GM12878 (cell line): ENCODE results near the gene ITPR2. TPM values are rescaled to one million over a fixed set of nuclear protein-coding genes. Genes with fewer than 3 reads are reported as not detected.
A peak's percentile ranks its signal among the peaks of the same experiment; 100 is the strongest.

Experiments
- BHLHE40 ChIP-seq, 2 experiments: fragments of 450-650 bp in 1 of 2; IDR thresholded peaks; 2 replicates each; pipeline ENCODE4 v1.6.1; 2011 to 2017; ENCODE audit warnings: low read depth in 2 of 2, borderline replicate concordance in 1 of 2, improper control_type of control experiment in 1 of 2, low read length in 1 of 2, mild to moderate bottlenecking in 1 of 2
- CBX3 ChIP-seq: fragments of 200-600 bp; sonication (generic); IDR thresholded peaks from 2 replicates; pipeline ENCODE4 v1.6.1; 2016; ENCODE audit warnings: low read depth, borderline replicate concordance
- JUND ChIP-seq: IDR thresholded peaks from 2 replicates; pipeline ENCODE4 v1.6.1; 2012; ENCODE audit warnings: low read depth, mild to moderate bottlenecking, low read length, improper control_type of control experiment, moderate library complexity
- NFYA ChIP-seq: IDR thresholded peaks from 2 replicates; pipeline ENCODE4 v1.6.1; 2011; ENCODE audit warnings: low read depth, mild to moderate bottlenecking, low read length, improper control_type of control experiment, borderline replicate concordance
- NFYB ChIP-seq: IDR thresholded peaks from 2 replicates; pipeline ENCODE4 v1.6.1; 2011; ENCODE audit warnings: low read depth, mild to moderate bottlenecking, low read length, improper control_type of control experiment, moderate library complexity; ENCODE audit not compliant: insufficient read depth
- RCOR1 ChIP-seq: conservative IDR thresholded peaks from 2 replicates; pipeline ENCODE4 v1.6.1; 2012; ENCODE audit warnings: low read depth, low read length, improper control_type of control experiment
- STAT3 ChIP-seq: IDR thresholded peaks from 2 replicates; pipeline ENCODE4 v1.6.1; 2011; ENCODE audit warnings: low read depth, low read length, improper control_type of control experiment
- TAF1 ChIP-seq: IDR thresholded peaks from 2 replicates; pipeline ENCODE4 v1.6.1; 2011; ENCODE audit warnings: mild to moderate bottlenecking, low read depth, low read length, borderline replicate concordance
- polyA plus RNA-seq, 11 experiments: library from polyadenylated mRNA; depleted of rRNA in 4 of 11; unstranded in 6 of 11; stranded (reverse) in 5 of 11; fragments of >200 nt; fragmentation: Nextera tagmentation in 4 of 11; fragmentation: Illumina TruSeq in 1 of 11; extraction: Ambion mirVana in 4 of 11; extraction: Trizol in 1 of 11; gene quantifications; 1 replicate in 1 of 11; 2 replicates in 10 of 11; pipeline versions ENCODE4 v1.2.1 to v1.2.3, GENCODE V29; 2011 to 2016; ENCODE audit warnings: inconsistent platforms in 2 of 11, missing spikeins in 2 of 11, low read depth in 1 of 11
- total RNA-seq, 4 experiments: library from RNA; depleted of rRNA in 3 of 4; stranded (reverse); fragments of >200 nt in 3 of 4; fragmentation: Illumina TruSeq in 1 of 4; extraction: Trizol in 1 of 4; gene quantifications; 2 replicates each; pipeline versions ENCODE4 v1.2.1 to v1.2.3, GENCODE V29; 2013 to 2021
- TF ChIP-seq, protein P1 (sequence below): fragments of 450-650 bp; IDR thresholded peaks from 2 replicates; pipeline ENCODE4 v1.6.1; 2016; ENCODE audit warnings: mild to moderate bottlenecking, moderate library complexity, borderline replicate concordance
- TF ChIP-seq, protein P2 (sequence below): fragments of 450-650 bp; formaldehyde crosslinking; IDR thresholded peaks from 2 replicates; pipeline ENCODE4 v1.5.0; 2022; ENCODE audit warnings: mild to moderate bottlenecking, missing genetic modification characterization
- TF ChIP-seq, protein P3 (sequence below): fragments of 450-650 bp; IDR thresholded peaks from 2 replicates; pipeline ENCODE4 v1.6.1; 2017; ENCODE audit warnings: mild to moderate bottlenecking
- TF ChIP-seq, protein P4 (sequence below): fragments of 450-650 bp; IDR thresholded peaks from 2 replicates; pipeline ENCODE4 v1.6.1; 2017; ENCODE audit warnings: mild to moderate bottlenecking, moderate library complexity
- TF ChIP-seq, protein P5 (sequence below), 3 experiments: IDR thresholded peaks in 2 of 3; conservative IDR thresholded peaks in 1 of 3; 2 replicates each; pipeline ENCODE4 v1.5.1; 2011; ENCODE audit warnings: low read depth in 3 of 3, low read length in 3 of 3, mild to moderate bottlenecking in 3 of 3, control low read depth in 2 of 3, moderate library complexity in 2 of 3, inconsistent platforms in 1 of 3, mixed read lengths in 1 of 3; ENCODE audit not compliant: control insufficient read depth in 2 of 3, insufficient read depth in 1 of 3; ENCODE audit errors: extremely low read depth in 1 of 3

The ITPR2 gene
- total and polyA plus RNA-seq, 10 of the 15 experiments (the other 5 are each of a cell fraction or from before 2014, with no cell fraction given): 7.5 to 76.2 (median 47.1) TPM

DNA sequence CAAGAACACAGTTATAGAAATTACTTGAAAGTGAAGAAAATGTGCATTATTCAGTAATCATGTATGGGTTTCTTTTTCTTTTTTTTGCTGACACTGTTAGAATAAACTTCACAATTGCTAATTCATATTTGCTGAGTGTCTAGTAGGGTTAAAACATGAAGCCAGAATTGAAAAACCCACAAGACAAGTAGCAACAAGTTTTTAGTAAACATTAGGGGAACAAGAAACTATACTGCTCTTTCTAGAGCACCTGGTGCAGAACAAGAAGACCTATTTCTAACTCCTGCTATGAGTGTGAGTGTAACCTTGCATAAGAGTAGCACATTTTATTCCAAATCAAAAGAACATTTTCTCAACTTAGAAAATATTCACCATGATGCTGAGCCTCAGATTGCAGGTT is 83.2 kb downstream of the ITPR2 start (continued):
- TF ChIP-seq, protein P1, sequence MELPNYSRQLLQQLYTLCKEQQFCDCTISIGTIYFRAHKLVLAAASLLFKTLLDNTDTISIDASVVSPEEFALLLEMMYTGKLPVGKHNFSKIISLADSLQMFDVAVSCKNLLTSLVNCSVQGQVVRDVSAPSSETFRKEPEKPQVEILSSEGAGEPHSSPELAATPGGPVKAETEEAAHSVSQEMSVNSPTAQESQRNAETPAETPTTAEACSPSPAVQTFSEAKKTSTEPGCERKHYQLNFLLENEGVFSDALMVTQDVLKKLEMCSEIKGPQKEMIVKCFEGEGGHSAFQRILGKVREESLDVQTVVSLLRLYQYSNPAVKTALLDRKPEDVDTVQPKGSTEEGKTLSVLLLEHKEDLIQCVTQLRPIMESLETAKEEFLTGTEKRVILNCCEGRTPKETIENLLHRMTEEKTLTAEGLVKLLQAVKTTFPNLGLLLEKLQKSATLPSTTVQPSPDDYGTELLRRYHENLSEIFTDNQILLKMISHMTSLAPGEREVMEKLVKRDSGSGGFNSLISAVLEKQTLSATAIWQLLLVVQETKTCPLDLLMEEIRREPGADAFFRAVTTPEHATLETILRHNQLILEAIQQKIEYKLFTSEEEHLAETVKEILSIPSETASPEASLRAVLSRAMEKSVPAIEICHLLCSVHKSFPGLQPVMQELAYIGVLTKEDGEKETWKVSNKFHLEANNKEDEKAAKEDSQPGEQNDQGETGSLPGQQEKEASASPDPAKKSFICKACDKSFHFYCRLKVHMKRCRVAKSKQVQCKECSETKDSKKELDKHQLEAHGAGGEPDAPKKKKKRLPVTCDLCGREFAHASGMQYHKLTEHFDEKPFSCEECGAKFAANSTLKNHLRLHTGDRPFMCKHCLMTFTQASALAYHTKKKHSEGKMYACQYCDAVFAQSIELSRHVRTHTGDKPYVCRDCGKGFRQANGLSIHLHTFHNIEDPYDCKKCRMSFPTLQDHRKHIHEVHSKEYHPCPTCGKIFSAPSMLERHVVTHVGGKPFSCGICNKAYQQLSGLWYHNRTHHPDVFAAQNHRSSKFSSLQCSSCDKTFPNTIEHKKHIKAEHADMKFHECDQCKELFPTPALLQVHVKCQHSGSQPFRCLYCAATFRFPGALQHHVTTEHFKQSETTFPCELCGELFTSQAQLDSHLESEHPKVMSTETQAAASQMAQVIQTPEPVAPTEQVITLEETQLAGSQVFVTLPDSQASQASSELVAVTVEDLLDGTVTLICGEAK: no peak
- no peak for TF ChIP-seq NFYA
- TF ChIP-seq TAF1: no peak
- no peak for TF ChIP-seq STAT3
- TF ChIP-seq, protein P2, sequence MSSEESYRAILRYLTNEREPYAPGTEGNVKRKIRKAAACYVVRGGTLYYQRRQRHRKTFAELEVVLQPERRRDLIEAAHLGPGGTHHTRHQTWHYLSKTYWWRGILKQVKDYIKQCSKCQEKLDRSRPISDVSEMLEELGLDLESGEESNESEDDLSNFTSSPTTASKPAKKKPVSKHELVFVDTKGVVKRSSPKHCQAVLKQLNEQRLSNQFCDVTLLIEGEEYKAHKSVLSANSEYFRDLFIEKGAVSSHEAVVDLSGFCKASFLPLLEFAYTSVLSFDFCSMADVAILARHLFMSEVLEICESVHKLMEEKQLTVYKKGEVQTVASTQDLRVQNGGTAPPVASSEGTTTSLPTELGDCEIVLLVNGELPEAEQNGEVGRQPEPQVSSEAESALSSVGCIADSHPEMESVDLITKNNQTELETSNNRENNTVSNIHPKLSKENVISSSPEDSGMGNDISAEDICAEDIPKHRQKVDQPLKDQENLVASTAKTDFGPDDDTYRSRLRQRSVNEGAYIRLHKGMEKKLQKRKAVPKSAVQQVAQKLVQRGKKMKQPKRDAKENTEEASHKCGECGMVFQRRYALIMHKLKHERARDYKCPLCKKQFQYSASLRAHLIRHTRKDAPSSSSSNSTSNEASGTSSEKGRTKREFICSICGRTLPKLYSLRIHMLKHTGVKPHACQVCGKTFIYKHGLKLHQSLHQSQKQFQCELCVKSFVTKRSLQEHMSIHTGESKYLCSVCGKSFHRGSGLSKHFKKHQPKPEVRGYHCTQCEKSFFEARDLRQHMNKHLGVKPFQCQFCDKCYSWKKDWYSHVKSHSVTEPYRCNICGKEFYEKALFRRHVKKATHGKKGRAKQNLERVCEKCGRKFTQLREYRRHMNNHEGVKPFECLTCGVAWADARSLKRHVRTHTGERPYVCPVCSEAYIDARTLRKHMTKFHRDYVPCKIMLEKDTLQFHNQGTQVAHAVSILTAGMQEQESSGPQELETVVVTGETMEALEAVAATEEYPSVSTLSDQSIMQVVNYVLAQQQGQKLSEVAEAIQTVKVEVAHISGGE: no peak
- TF ChIP-seq CBX3: no peak
- TF ChIP-seq JUND: 0 out of 2 replicates have a peak, but pooled peaks have one; percentile 65
- peak; percentile 29 to 35; a peak in 1 of 4 replicates for TF ChIP-seq BHLHE40 (IDR thresholded peaks at IDR 0.05; ENCODE audit: borderline replicate concordance in 1 of 2, low read depth in 2 of 2, low read length in 1 of 2)
- TF ChIP-seq, protein P3, sequence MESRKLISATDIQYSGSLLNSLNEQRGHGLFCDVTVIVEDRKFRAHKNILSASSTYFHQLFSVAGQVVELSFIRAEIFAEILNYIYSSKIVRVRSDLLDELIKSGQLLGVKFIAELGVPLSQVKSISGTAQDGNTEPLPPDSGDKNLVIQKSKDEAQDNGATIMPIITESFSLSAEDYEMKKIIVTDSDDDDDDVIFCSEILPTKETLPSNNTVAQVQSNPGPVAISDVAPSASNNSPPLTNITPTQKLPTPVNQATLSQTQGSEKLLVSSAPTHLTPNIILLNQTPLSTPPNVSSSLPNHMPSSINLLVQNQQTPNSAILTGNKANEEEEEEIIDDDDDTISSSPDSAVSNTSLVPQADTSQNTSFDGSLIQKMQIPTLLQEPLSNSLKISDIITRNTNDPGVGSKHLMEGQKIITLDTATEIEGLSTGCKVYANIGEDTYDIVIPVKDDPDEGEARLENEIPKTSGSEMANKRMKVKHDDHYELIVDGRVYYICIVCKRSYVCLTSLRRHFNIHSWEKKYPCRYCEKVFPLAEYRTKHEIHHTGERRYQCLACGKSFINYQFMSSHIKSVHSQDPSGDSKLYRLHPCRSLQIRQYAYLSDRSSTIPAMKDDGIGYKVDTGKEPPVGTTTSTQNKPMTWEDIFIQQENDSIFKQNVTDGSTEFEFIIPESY: no peak
- no peak for TF ChIP-seq RCOR1
- TF ChIP-seq, protein P4, sequence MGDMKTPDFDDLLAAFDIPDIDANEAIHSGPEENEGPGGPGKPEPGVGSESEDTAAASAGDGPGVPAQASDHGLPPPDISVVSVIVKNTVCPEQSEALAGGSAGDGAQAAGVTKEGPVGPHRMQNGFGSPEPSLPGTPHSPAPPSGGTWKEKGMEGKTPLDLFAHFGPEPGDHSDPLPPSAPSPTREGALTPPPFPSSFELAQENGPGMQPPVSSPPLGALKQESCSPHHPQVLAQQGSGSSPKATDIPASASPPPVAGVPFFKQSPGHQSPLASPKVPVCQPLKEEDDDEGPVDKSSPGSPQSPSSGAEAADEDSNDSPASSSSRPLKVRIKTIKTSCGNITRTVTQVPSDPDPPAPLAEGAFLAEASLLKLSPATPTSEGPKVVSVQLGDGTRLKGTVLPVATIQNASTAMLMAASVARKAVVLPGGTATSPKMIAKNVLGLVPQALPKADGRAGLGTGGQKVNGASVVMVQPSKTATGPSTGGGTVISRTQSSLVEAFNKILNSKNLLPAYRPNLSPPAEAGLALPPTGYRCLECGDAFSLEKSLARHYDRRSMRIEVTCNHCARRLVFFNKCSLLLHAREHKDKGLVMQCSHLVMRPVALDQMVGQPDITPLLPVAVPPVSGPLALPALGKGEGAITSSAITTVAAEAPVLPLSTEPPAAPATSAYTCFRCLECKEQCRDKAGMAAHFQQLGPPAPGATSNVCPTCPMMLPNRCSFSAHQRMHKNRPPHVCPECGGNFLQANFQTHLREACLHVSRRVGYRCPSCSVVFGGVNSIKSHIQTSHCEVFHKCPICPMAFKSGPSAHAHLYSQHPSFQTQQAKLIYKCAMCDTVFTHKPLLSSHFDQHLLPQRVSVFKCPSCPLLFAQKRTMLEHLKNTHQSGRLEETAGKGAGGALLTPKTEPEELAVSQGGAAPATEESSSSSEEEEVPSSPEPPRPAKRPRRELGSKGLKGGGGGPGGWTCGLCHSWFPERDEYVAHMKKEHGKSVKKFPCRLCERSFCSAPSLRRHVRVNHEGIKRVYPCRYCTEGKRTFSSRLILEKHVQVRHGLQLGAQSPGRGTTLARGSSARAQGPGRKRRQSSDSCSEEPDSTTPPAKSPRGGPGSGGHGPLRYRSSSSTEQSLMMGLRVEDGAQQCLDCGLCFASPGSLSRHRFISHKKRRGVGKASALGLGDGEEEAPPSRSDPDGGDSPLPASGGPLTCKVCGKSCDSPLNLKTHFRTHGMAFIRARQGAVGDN: no peak; the same call in 1 of the 2 replicates
- TF ChIP-seq NFYB: no peak
- TF ChIP-seq, protein P5, sequence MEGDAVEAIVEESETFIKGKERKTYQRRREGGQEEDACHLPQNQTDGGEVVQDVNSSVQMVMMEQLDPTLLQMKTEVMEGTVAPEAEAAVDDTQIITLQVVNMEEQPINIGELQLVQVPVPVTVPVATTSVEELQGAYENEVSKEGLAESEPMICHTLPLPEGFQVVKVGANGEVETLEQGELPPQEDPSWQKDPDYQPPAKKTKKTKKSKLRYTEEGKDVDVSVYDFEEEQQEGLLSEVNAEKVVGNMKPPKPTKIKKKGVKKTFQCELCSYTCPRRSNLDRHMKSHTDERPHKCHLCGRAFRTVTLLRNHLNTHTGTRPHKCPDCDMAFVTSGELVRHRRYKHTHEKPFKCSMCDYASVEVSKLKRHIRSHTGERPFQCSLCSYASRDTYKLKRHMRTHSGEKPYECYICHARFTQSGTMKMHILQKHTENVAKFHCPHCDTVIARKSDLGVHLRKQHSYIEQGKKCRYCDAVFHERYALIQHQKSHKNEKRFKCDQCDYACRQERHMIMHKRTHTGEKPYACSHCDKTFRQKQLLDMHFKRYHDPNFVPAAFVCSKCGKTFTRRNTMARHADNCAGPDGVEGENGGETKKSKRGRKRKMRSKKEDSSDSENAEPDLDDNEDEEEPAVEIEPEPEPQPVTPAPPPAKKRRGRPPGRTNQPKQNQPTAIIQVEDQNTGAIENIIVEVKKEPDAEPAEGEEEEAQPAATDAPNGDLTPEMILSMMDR (IDR thresholded peaks at IDR 0.05 in 2 of 3, conservative IDR thresholded peaks at IDR 0.05 in 1 of 3; ENCODE audit: control insufficient read depth in 2 of 3, extremely low read depth in 1 of 3, insufficient read depth in 1 of 3, low read depth in 3 of 3, low read length in 3 of 3): no peak
